Astrocyte (in vitro differentiated cells and primary cell): ENCODE measurements around the gene ME3.

Experiments used
- EZH2 ChIP-seq: IDR thresholded peaks from 2 replicates; pipeline ENCODE4 v1.6.1; 2012; ENCODE audit warnings: mild to moderate bottlenecking, low read length, inconsistent platforms; ENCODE audit not compliant: insufficient read depth
- TF ChIP-seq, protein P1 (sequence below): IDR thresholded peaks from 2 replicates; pipeline ENCODE4 v1.5.1; 2011; ENCODE audit warnings: low read depth, mild to moderate bottlenecking, inconsistent platforms, low read length, moderate library complexity; ENCODE audit not compliant: insufficient read depth

DNA sequence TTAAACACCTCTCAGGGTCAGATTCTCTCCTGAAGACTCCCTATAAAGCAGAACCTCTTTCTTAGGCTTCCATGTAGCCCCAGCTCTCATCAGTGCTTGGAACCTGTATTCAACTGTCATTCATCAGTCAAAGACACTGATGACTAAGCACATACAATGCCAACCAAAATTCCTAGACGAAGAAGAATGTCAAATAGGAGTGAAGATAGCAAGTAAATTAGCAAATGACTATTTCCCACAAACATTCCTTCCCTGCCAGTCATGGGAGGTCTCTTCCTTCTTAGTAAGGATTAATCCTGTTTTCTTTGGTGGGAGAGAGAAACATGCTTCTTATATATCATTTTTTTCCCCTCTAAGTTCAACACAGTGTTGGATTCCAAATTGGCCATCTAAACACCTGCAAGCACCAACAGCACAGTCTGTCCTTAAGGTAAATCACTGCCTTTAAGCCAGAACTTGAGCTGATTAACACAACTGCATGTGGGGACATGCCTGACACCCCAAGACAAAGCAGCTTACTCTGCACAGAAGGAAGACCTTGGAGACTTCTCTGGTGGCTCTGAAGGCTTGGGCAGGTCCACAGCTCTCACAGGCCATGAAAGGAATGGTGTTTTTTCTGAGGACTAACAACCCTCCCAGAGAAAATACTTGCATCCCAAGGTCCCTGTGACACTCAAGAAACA is 47.5 kb upstream of the ME3 start:
- TF ChIP-seq, protein P1, sequence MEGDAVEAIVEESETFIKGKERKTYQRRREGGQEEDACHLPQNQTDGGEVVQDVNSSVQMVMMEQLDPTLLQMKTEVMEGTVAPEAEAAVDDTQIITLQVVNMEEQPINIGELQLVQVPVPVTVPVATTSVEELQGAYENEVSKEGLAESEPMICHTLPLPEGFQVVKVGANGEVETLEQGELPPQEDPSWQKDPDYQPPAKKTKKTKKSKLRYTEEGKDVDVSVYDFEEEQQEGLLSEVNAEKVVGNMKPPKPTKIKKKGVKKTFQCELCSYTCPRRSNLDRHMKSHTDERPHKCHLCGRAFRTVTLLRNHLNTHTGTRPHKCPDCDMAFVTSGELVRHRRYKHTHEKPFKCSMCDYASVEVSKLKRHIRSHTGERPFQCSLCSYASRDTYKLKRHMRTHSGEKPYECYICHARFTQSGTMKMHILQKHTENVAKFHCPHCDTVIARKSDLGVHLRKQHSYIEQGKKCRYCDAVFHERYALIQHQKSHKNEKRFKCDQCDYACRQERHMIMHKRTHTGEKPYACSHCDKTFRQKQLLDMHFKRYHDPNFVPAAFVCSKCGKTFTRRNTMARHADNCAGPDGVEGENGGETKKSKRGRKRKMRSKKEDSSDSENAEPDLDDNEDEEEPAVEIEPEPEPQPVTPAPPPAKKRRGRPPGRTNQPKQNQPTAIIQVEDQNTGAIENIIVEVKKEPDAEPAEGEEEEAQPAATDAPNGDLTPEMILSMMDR, result no peak
- TF ChIP-seq EZH2, result no peak
